ENCODE data around the gene UBASH3A.

UBASH3A gene

DNA sequence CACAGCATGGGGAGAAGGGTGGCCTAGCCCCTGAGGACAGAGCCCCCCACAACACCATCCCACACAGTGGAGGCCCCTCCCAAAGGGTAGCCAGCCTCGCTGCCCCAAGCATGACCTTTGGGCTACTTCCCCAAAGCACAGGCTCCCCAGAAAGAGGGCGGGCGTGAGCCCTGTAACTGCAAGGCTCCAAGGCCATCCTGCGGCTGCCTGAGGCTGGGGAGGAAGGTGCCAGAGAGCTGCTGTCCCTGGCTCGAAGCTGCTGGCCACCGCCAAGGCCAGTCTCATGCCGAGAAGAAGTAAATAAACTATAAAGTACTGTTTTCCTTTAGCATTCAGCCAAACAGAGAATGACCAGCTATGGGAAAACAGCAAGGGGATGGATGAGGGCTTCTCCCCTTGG is 27.5 kb downstream of the UBASH3A start:
- Histone ChIP-seq H3K9ac (ENCODE audit: low read depth, low read length) (no peak overlapping the region), H3K4me2 (ENCODE audit: insufficient read depth, low read length) (no peak overlapping the region), H3K4me3 (ENCODE audit: low read depth in 1 of 2, low read length in 2 of 2) (no peak overlapping the region), H2AFZ (ENCODE audit: low read depth, low read length) (no peak overlapping the region), H3K36me3 (ENCODE audit: insufficient read depth, low read length) (peaks cover 95% of the 10 kb centered on the region), H4K20me1 (ENCODE audit: insufficient read depth, low read length) (no peaks in the 10 kb centered on the region), H3K4me1 (ENCODE audit: insufficient read depth, low read length) (peaks cover 9% of the 10 kb centered on the region), H3K79me2 (ENCODE audit: insufficient read depth, low read length) (0 out of 2 replicates have a peak, but pooled peaks cover 9% of the 10 kb centered on the region), H3K27ac (ENCODE audit: low read length) (peak overlapping the region; percentile 12; the same call in 1 of the 2 replicates), H3K9me3 (ENCODE audit: insufficient read depth, low read length, severe bottlenecking) (peaks cover 10% of the 10 kb centered on the region), H3K27me3 (ENCODE audit: insufficient read depth, low read length, poor library complexity) (no peaks in the 10 kb centered on the region)
- no peak for TF ChIP-seq EZH2 (IDR thresholded peaks at IDR 0.05; ENCODE audit: borderline replicate concordance, low read depth, low read length, severe bottlenecking)
- TF ChIP-seq, protein P1, sequence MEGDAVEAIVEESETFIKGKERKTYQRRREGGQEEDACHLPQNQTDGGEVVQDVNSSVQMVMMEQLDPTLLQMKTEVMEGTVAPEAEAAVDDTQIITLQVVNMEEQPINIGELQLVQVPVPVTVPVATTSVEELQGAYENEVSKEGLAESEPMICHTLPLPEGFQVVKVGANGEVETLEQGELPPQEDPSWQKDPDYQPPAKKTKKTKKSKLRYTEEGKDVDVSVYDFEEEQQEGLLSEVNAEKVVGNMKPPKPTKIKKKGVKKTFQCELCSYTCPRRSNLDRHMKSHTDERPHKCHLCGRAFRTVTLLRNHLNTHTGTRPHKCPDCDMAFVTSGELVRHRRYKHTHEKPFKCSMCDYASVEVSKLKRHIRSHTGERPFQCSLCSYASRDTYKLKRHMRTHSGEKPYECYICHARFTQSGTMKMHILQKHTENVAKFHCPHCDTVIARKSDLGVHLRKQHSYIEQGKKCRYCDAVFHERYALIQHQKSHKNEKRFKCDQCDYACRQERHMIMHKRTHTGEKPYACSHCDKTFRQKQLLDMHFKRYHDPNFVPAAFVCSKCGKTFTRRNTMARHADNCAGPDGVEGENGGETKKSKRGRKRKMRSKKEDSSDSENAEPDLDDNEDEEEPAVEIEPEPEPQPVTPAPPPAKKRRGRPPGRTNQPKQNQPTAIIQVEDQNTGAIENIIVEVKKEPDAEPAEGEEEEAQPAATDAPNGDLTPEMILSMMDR (IDR thresholded peaks at IDR 0.05; ENCODE audit: borderline replicate concordance, extremely low read depth, low read length, poor library complexity, severe bottlenecking) = no peak
- ATAC-seq (ENCODE audit: insufficient read depth, low read depth) = no peak
- no peak for DNase-seq

DNA sequence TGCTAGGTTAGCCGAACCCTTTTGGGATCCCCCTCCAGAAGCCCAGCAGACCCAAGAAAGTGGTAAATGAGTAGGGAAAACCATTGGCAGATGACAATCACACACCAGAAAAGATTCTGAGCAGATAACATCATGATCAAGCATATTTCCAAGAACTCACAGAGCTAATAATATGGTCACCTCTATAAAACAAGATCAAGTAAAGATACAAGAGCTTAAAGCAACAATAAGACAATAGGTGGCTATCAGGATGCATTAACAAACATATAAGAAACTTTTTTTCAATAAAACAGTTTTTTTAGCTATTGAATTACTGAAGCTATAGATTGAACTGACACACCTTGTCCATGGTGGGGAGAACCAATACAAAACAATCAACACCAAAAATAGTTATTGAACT is 29.0 kb downstream of the UBASH3A start:
- Histone ChIP-seq H3K9ac (ENCODE audit: low read depth, low read length) (no peak overlapping the region), H4K20me1 (ENCODE audit: insufficient read depth, low read length) (no peaks in the 10 kb centered on the region), H2AFZ (ENCODE audit: low read depth, low read length) (no peak overlapping the region), H3K4me2 (ENCODE audit: insufficient read depth, low read length) (no peak overlapping the region), H3K9me3 (ENCODE audit: insufficient read depth, low read length, severe bottlenecking) (peaks cover 10% of the 10 kb centered on the region), H3K4me3 (ENCODE audit: low read depth in 1 of 2, low read length in 2 of 2) (no peak overlapping the region), H3K36me3 (ENCODE audit: insufficient read depth, low read length) (peaks cover 95% of the 10 kb centered on the region), H3K27ac (ENCODE audit: low read length) (no peak overlapping the region), H3K27me3 (ENCODE audit: insufficient read depth, low read length, poor library complexity) (no peaks in the 10 kb centered on the region), H3K4me1 (ENCODE audit: insufficient read depth, low read length) (no peaks in the 10 kb centered on the region), H3K79me2 (ENCODE audit: insufficient read depth, low read length) (no peaks in the 10 kb centered on the region)
- DNase-seq (no peak), ATAC-seq (ENCODE audit: insufficient read depth, low read depth) (no peak)
- TF ChIP-seq EZH2 (IDR thresholded peaks at IDR 0.05; ENCODE audit: borderline replicate concordance, low read depth, low read length, severe bottlenecking) = no peak

DNA sequence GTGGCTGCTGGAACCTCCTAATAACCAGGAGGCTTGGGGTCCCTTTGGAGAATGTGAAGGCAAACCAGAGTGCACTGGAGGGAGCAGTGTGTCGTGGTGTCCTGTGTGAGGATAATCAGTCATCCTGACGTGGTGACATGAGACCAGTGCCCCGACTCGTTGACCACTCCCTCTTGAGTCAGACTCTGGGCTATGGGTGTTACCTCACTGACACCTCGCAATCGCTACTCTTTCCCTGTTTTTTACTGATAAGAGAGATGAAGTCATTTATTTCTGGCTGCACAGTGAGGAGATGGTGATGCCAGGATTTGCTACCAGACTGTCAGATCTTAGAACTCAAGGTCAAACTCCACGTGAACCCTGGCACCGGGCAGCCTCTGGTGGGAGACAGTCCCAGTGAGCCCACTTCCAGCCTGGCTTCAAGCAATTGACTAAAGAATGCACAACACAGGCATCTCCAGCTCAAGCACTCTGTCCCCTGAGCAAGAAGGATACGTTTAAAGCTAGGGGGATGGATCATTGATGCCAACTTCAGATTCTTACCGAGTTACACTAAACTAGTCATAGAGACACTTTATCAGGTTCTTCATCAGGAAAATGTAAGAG is 30.3 kb downstream of the UBASH3A start:
- Histone ChIP-seq H3K79me2 (ENCODE audit: insufficient read depth, low read length) (no peaks in the 10 kb centered on the region), H3K27ac (ENCODE audit: low read length) (peak overlapping the region; percentile 9; the same call in 1 of the 2 replicates), H3K4me1 (ENCODE audit: insufficient read depth, low read length) (no peaks in the 10 kb centered on the region), H3K27me3 (ENCODE audit: insufficient read depth, low read length, poor library complexity) (no peaks in the 10 kb centered on the region), H2AFZ (ENCODE audit: low read depth, low read length) (no peak overlapping the region), H3K4me3 (ENCODE audit: low read depth in 1 of 2, low read length in 2 of 2) (no peak overlapping the region), H3K9me3 (ENCODE audit: insufficient read depth, low read length, severe bottlenecking) (peaks cover 10% of the 10 kb centered on the region), H3K36me3 (ENCODE audit: insufficient read depth, low read length) (peaks cover 95% of the 10 kb centered on the region), H3K4me2 (ENCODE audit: insufficient read depth, low read length) (no peak overlapping the region), H3K9ac (ENCODE audit: low read depth, low read length) (no peak overlapping the region), H4K20me1 (ENCODE audit: insufficient read depth, low read length) (no peaks in the 10 kb centered on the region)
- ATAC-seq (ENCODE audit: insufficient read depth, low read depth) (no peak), DNase-seq (no peak)
- TF ChIP-seq, protein P1 (IDR thresholded peaks at IDR 0.05; ENCODE audit: borderline replicate concordance, extremely low read depth, low read length, poor library complexity, severe bottlenecking) = no peak
- TF ChIP-seq EZH2 (IDR thresholded peaks at IDR 0.05; ENCODE audit: borderline replicate concordance, low read depth, low read length, severe bottlenecking) = no peak

DNA sequence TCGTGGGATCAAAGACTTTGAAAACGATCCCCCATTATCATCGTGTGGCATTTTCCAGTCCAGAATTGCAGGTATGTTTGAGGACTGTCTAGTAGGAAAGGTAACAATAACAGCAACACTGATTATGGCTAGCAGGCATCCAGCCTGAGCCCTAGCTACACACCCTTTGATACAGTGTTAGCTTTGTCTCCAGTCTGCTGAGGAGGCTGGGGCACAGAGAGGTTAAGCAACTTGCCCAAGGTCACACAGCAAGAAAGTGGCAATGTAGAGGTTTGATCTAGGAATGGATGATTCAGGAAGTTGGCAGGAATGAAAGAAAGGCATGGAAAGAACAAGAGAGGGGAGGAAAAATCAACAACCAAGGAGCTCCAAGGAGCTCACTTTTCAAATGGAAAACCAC is 31.2 kb downstream of the UBASH3A start:
- peaks cover 95% of the 10 kb centered on the region for H3K36me3 ChIP-seq (ENCODE audit: insufficient read depth, low read length)
- no peak for TF ChIP-seq EZH2 (IDR thresholded peaks at IDR 0.05; ENCODE audit: borderline replicate concordance, low read depth, low read length, severe bottlenecking)
- TF ChIP-seq, protein P1 (IDR thresholded peaks at IDR 0.05; ENCODE audit: borderline replicate concordance, extremely low read depth, low read length, poor library complexity, severe bottlenecking) = no peak
- H4K20me1 ChIP-seq (ENCODE audit: insufficient read depth, low read length) = no peaks in the 10 kb centered on the region
- no peak overlapping the region for H3K4me3 ChIP-seq (ENCODE audit: low read depth in 1 of 2, low read length in 2 of 2)
- peaks cover 10% of the 10 kb centered on the region for H3K9me3 ChIP-seq (ENCODE audit: insufficient read depth, low read length, severe bottlenecking)
- no peaks in the 10 kb centered on the region for H3K27me3 ChIP-seq (ENCODE audit: insufficient read depth, low read length, poor library complexity)
- no peak overlapping the region for H3K4me2 ChIP-seq (ENCODE audit: insufficient read depth, low read length)
- no peak overlapping the region for H3K9ac ChIP-seq (ENCODE audit: low read depth, low read length)
- DNase-seq (no peak), ATAC-seq (ENCODE audit: insufficient read depth, low read depth) (no peak)
- H3K79me2 ChIP-seq (ENCODE audit: insufficient read depth, low read length) = no peaks in the 10 kb centered on the region
- no peak overlapping the region; the same call in 1 of the 2 replicates for H3K27ac ChIP-seq (ENCODE audit: low read length)
- H3K4me1 ChIP-seq (ENCODE audit: insufficient read depth, low read length) = no peaks in the 10 kb centered on the region
- no peak overlapping the region for H2AFZ ChIP-seq (ENCODE audit: low read depth, low read length)
